Activated T-cell treated with anti-CD3 and anti-CD28 coated beads for 24 hours (primary cell): ENCODE measurements around the gene NTF3.
"Not testable (repeated sequence)": the region's sequence is repeated elsewhere in the genome, so short reads cannot be mapped to it uniquely, and the experiment has no call there.

Experiments used
- DNase-seq: peaks from one replicate; pipeline ENCODE4 v3.0.0-alpha.2; 2020; ENCODE audit warnings: low read depth

Gene NTF3

DNA sequence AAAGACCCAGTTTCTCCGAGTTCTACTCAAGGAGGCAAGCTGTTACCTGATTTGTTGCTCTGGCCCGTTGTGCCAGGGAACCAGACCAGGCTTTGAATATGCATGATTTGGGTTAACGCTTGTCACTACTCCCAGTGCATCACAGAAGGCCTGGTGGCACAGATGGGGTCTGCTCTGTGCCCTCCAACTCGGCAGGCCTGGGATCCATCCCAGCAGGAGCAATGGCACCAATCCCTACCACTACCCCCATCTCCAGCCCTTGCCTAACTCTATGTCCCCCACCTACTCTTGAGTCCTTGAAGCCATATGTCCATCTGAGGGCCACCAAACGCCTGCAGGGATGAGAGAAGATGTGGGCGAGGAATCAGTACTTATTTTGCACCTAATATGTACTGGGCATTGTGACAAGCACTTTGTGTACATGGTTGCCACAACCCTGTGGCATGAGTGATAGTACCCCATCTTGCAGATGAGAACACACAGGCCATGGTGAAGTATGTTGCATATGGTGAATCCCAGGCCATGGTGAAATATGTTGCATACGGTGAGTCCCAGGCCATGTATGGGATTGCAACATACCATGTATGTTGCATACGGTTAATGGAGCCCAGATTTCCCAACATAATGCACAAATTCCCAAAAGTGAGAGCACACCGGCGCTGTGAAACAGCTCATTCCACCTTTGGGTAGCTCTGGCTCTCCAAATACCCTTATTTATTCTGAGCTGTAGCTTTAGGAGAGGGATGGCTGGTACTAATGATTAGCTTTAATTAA is 102.7 kb downstream of the NTF3 start:
- no peak for DNase-seq

DNA sequence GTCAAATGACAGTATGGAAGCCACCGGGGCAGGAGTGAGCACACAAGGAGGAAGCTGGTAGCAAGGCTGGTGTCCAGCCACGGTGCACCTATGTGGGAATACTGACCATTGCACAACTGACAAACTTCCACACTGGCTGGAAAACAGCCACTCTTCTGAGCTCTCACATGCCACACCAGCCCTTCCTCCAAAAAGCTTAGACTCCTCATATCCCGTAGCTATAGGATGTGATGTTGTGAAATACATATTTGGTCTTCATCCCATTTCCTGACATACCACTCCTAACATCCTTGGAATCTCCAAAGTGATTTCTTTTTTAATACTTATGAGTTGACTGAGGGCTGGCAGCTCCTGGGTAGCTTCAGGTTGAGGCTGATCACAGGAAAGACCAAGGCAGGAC is 103.6 kb downstream of the NTF3 start:
- DNase-seq = no peak

DNA sequence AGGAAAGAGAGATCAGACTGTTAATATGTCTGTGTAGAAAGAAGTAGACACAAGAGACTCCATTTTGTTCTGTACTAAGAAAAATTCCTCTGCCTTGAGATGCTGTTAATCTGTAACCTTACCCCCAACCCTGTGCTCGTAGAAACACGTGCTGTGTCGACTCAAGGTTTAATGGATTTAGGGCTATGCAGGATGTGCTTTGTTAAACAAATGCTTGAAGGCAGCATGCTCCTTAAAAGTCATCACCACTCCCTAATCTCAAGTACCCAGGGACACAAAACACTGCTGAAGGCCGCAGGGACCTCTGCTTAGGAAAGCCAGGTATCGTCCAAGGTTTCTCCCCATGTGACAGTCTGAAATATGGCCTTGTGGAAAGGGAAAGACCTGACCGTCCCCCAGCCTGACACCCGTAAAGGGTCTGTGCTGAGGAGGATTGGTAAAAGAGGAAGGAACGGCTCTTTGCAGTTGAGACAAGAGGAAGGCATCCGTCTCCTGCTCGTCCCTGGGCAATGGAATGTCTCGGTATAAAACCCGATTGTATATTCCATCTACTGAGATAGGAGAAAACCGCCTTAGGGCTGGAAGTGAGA is 105.2 kb downstream of the NTF3 start:
- DNase-seq = not testable (repeated sequence)

DNA sequence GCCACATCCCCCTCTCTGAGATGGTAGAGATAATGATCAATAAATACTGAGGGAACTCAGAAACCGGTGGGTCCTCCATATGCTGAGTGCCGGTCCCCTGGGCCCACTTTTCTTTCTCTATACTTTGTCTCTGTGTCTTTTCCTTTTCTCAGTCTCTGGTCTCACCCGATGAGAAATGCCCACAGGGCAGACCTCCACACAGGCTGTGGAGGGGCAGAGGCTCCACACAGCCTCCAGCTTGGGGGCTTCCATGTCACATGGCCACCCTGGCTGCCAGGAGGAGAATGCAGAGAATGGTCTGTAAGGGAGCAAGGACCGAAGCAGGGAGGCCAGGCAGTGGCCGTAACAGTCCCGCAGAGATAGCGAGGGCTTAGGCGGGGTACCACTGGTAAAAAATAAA is 105.9 kb downstream of the NTF3 start:
- no peak for DNase-seq
